ENCODE measurements around the gene CPSF3. TPM values are rescaled to one million over a fixed set of nuclear protein-coding genes. Genes with fewer than 3 reads are reported as not detected.

CPSF3 gene
- total and polyA plus RNA-seq, 2 donors (not counting 1 experiment from before 2014, with no cell fraction given), result 13.0 to 28.4 TPM

- ATAC-seq (ENCODE audit: low read depth), result no peak
- ChIA-PET POLR2A (no interaction called here), CTCF (no interaction called here)
- no peaks in the 10 kb centered on the region for H3K27me3 ChIP-seq (replicated peaks in 1 of 4; ENCODE audit: control extremely low read depth in 1 of 4, control insufficient read depth in 3 of 4, insufficient read depth in 4 of 4, low read length in 3 of 4)
- Mint-ChIP-seq H3K4me3 (no peak overlapping the region), H3K27me3 (no peaks in the 10 kb centered on the region), H3K9me3 (ENCODE audit: insufficient read depth) (no peaks in the 10 kb centered on the region), H3K4me1 (peaks cover 21% of the 10 kb centered on the region), H3K27ac (no peak overlapping the region)
- DNase-seq, result no peak
- H4K20me1 ChIP-seq (ENCODE audit: control insufficient read depth, insufficient read depth, low read length, poor library complexity, severe bottlenecking), result peaks cover 27% of the 10 kb centered on the region
- H3K9me3 ChIP-seq (ENCODE audit: control extremely low read depth in 1 of 3, control insufficient read depth in 2 of 3, insufficient read depth in 1 of 3, low read length in 2 of 3), result no peaks in the 10 kb centered on the region
- no peak overlapping the region for H3K27ac ChIP-seq (ENCODE audit: low read length in 2 of 2)
- 97% methylated on average over 6 of the region's 9 CpGs for WGBS (ENCODE audit: insufficient coverage)
- H3K9ac ChIP-seq (ENCODE audit: low read length), result no peak overlapping the region
- peaks cover 3 to 22% of the 10 kb centered on the region in 2 experiments for H3K36me3 ChIP-seq (replicated peaks in 1 of 2; ENCODE audit: control extremely low read depth in 1 of 2, control insufficient read depth in 1 of 2, extremely low read depth in 1 of 2, insufficient read depth in 2 of 2, low read length in 1 of 2)
- H3K4me1 ChIP-seq (ENCODE audit: control insufficient read depth in 2 of 2, insufficient read depth in 2 of 2, low read length in 2 of 2), result no peaks in the 10 kb centered on the region
- no peak overlapping the region for H3K4me2 ChIP-seq (replicated peaks; ENCODE audit: low read depth, low read length, poor library complexity, severe bottlenecking)
- intact Hi-C loops (cut with micrococcal nuclease), result no loop called here
- TF ChIP-seq EZH2 (IDR thresholded peaks at IDR 0.05; ENCODE audit: borderline replicate concordance, insufficient read depth, low read depth, low read length, poor library complexity, severe bottlenecking) (no peak), CTCF (IDR thresholded peaks at IDR 0.05) (no peak)
- H3K79me2 ChIP-seq (ENCODE audit: control insufficient read depth, insufficient read depth, low read length), result peaks cover 72% of the 10 kb centered on the region
- H3K4me3 ChIP-seq (ENCODE audit: control extremely low read depth in 1 of 5, extremely low read depth in 1 of 5, insufficient read depth in 1 of 5, low read depth in 2 of 5, low read length in 4 of 5), result no peak overlapping the region
- no peak overlapping the region for H2AFZ ChIP-seq (ENCODE audit: insufficient read depth, low read depth, low read length, poor library complexity, severe bottlenecking)
Measured at GRCh38 chr2:9416267-9416961, 7.0 kb upstream of the CPSF3 start.

GRCh38 chr2:9416962-9417316 lies 6.5 kb upstream of the CPSF3 start:
- Histone ChIP-seq H3K4me1 (ENCODE audit: control insufficient read depth in 2 of 2, insufficient read depth in 2 of 2, low read length in 2 of 2) (peaks cover 4% of the 10 kb centered on the region in 2 donors), H3K9ac (ENCODE audit: low read length) (no peak overlapping the region), H2AFZ (ENCODE audit: insufficient read depth, low read depth, low read length, poor library complexity, severe bottlenecking) (no peak overlapping the region), H3K27ac (ENCODE audit: low read length in 2 of 2) (no peak overlapping the region), H3K79me2 (ENCODE audit: control insufficient read depth, insufficient read depth, low read length) (peaks cover 77% of the 10 kb centered on the region), H4K20me1 (ENCODE audit: control insufficient read depth, insufficient read depth, low read length, poor library complexity, severe bottlenecking) (peaks cover 30% of the 10 kb centered on the region), H3K4me2 (replicated peaks; ENCODE audit: low read depth, low read length, poor library complexity, severe bottlenecking) (no peak overlapping the region), H3K4me3 (ENCODE audit: control extremely low read depth in 1 of 5, extremely low read depth in 1 of 5, insufficient read depth in 1 of 5, low read depth in 2 of 5, low read length in 4 of 5) (no peak overlapping the region), H3K36me3 (replicated peaks in 1 of 2; ENCODE audit: control extremely low read depth in 1 of 2, control insufficient read depth in 1 of 2, extremely low read depth in 1 of 2, insufficient read depth in 2 of 2, low read length in 1 of 2) (peaks cover 3 to 21% of the 10 kb centered on the region in 2 experiments), H3K27me3 (replicated peaks in 1 of 4; ENCODE audit: control extremely low read depth in 1 of 4, control insufficient read depth in 3 of 4, insufficient read depth in 4 of 4, low read length in 3 of 4) (no peaks in the 10 kb centered on the region), H3K9me3 (ENCODE audit: control extremely low read depth in 1 of 3, control insufficient read depth in 2 of 3, insufficient read depth in 1 of 3, low read length in 2 of 3) (no peaks in the 10 kb centered on the region)
- WGBS (ENCODE audit: insufficient coverage), result 96% methylated on average over 6 of the region's 7 CpGs
- H3K27ac Mint-ChIP-seq, result no peak overlapping the region
- no peaks in the 10 kb centered on the region for H3K27me3 Mint-ChIP-seq
- TF ChIP-seq EZH2 (IDR thresholded peaks at IDR 0.05; ENCODE audit: borderline replicate concordance, insufficient read depth, low read depth, low read length, poor library complexity, severe bottlenecking) (no peak), CTCF (IDR thresholded peaks at IDR 0.05) (no peak)
- no peak for ATAC-seq (ENCODE audit: low read depth)
- no peak overlapping the region for H3K4me3 Mint-ChIP-seq
- ChIA-PET CTCF (no interaction called here), POLR2A (no interaction called here)
- no peak for DNase-seq
- H3K9me3 Mint-ChIP-seq (ENCODE audit: insufficient read depth), result no peaks in the 10 kb centered on the region
- H3K4me1 Mint-ChIP-seq, result peaks cover 25% of the 10 kb centered on the region
- intact Hi-C loops (cut with micrococcal nuclease), result no loop called here

Data from B cell (primary cell).